ENCODE data around the gene HLA-DQB1.

HLA-DQB1 gene

DNA sequence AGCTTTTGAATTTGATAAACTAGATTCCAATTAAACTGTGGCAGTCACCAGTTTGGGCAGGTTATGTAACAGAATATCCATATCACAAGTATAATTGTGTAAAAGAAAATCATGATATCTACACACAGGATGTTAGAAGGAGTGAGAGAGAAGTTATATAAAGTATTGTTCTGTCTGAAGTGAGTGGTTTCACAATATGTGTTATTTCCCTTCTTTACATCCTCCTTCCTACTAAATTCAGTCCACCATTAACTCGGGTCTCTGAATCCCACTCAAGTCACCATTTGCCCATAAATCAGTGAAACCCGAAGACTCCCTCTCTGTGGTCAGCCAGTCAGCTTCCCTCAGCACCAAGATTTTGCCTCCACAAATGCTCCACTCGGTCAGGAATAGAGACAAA is 796 bp downstream of the HLA-DQB1 start:
- Histone ChIP-seq H3K27me3 (replicated peaks) (no peaks in the 10 kb centered on the region), H3K27ac (no peak overlapping the region), H3K36me3 (replicated peaks) (no peaks in the 10 kb centered on the region), H3K4me3 (ENCODE audit: low read depth, low read length) (no peak overlapping the region)
- no peak for DNase-seq
- no peak for TF ChIP-seq CTCF (IDR thresholded peaks at IDR 0.05; ENCODE audit: low read depth, low read length, missing control alignments)
- in situ Hi-C loops (cut with HindIII; ENCODE audit: low pct_ligation_motif_present, low sequenced_read_pairs), result loop anchor here (10.0 kb wide), 1 partner anchor 89 kb away; no protein-coding TSS in a partner anchor

- H3K36me3 ChIP-seq (replicated peaks), result no peaks in the 10 kb centered on the region
- no peak for DNase-seq
- TF ChIP-seq CTCF (IDR thresholded peaks at IDR 0.05; ENCODE audit: low read depth, low read length, missing control alignments), result no peak
- H3K27me3 ChIP-seq (replicated peaks), result no peaks in the 10 kb centered on the region
- no peak overlapping the region for H3K4me3 ChIP-seq (ENCODE audit: low read depth, low read length)
- in situ Hi-C loops (cut with HindIII; ENCODE audit: low pct_ligation_motif_present, low sequenced_read_pairs), result loop anchor here (10.0 kb wide), 1 partner anchor 90 kb away; no protein-coding TSS in a partner anchor
- no peak overlapping the region for H3K27ac ChIP-seq
Measured at GRCh38 chr6:32664827-32665362, 1.6 kb downstream of the HLA-DQB1 start.

GRCh38 chr6:32664354-32664753 is 2.1 kb downstream of the HLA-DQB1 start:
- H3K27ac ChIP-seq, result no peak overlapping the region
- H3K27me3 ChIP-seq (replicated peaks), result no peaks in the 10 kb centered on the region
- no peak overlapping the region for H3K4me3 ChIP-seq (ENCODE audit: low read depth, low read length)
- DNase-seq, result no peak
- H3K36me3 ChIP-seq (replicated peaks), result no peaks in the 10 kb centered on the region
- no peak for TF ChIP-seq CTCF (IDR thresholded peaks at IDR 0.05; ENCODE audit: low read depth, low read length, missing control alignments)
- in situ Hi-C loops (cut with HindIII; ENCODE audit: low pct_ligation_motif_present, low sequenced_read_pairs), result loop anchor here (10.0 kb wide), 1 partner anchor 90 kb away; no protein-coding TSS in a partner anchor

GRCh38 chr6:32662836-32663235 is 3.6 kb downstream of the HLA-DQB1 start:
- no peak for TF ChIP-seq CTCF (IDR thresholded peaks at IDR 0.05; ENCODE audit: low read depth, low read length, missing control alignments)
- no peak for DNase-seq
- Histone ChIP-seq H3K27me3 (replicated peaks) (no peaks in the 10 kb centered on the region), H3K27ac (no peak overlapping the region), H3K36me3 (replicated peaks) (no peaks in the 10 kb centered on the region), H3K4me3 (ENCODE audit: low read depth, low read length) (no peak overlapping the region)
- in situ Hi-C loops (cut with HindIII; ENCODE audit: low pct_ligation_motif_present, low sequenced_read_pairs), result loop anchor here (10.0 kb wide), 1 partner anchor 92 kb away; no protein-coding TSS in a partner anchor

DNA sequence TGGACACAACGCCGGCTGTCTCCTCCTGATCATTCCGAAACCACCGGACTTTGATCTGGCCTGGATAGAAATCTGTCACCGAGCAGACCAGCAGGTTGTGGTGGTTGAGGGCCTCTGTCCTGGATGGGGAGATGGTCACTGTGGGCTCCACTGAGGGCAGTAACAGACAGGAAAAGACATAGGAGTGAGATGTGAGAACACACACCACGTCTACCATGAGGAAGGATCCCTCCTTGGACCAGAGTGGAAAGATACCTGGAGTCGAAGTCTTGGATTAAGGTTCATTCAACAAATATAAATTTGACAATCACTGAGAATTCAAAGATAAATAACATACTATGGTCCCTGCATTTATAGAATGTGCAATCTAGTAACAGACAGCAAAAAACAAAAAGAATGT is 4.4 kb downstream of the HLA-DQB1 start:
- no peaks in the 10 kb centered on the region for H3K27me3 ChIP-seq (replicated peaks)
- no peak for TF ChIP-seq CTCF (IDR thresholded peaks at IDR 0.05; ENCODE audit: low read depth, low read length, missing control alignments)
- no peak for DNase-seq
- no peak overlapping the region for H3K27ac ChIP-seq
- no peak overlapping the region for H3K4me3 ChIP-seq (ENCODE audit: low read depth, low read length)
- no peaks in the 10 kb centered on the region for H3K36me3 ChIP-seq (replicated peaks)
- in situ Hi-C loops (cut with HindIII; ENCODE audit: low pct_ligation_motif_present, low sequenced_read_pairs), result loop anchor here (10.0 kb wide), 1 partner anchor 93 kb away; no protein-coding TSS in a partner anchor

Data from brain microvascular endothelial cell (primary cell).